SK-N-MC (cell line): Measurements from ENCODE around the gene MTHFD1.

ENCODE experiments used
- DNase-seq: peaks from one replicate; pipeline ENCODE4 v3.0.0-alpha.2; 2011; ENCODE audit warnings: low read depth, low spot score
- H3K27ac ChIP-seq: fragments of 200-600 bp; sonication (generic); 2 replicates; pipeline ENCODE4 v1.5.1; 2016; ENCODE audit warnings: mixed run types
- H3K36me3 ChIP-seq: fragments of 200-600 bp; sonication (generic); 2 replicates; pipeline ENCODE4 v1.6.1; 2017; ENCODE audit warnings: antibody characterized with exemption, low read length, mixed read lengths; ENCODE audit not compliant: insufficient read depth
- H3K4me3 ChIP-seq: fragments of 200-600 bp; sonication (generic); 2 replicates; pipeline ENCODE4 v1.5.1; 2016
- H3K9ac ChIP-seq: fragments of 200-600 bp; sonication (generic); 2 replicates; pipeline ENCODE4 v1.8.0; 2017; ENCODE audit warnings: mixed run types, mixed read lengths; ENCODE audit not compliant: insufficient read length
- H3K9me3 ChIP-seq: fragments of 200-600 bp; sonication (generic); 2 replicates; pipeline ENCODE4 v1.6.1; 2017; ENCODE audit warnings: low read depth, mild to moderate bottlenecking, antibody characterized with exemption, low read length, moderate library complexity, mixed read lengths
- EZH2 ChIP-seq: fragments of 200-600 bp; sonication (generic); IDR thresholded peaks from one replicate; pipeline ENCODE4 v1.6.1; 2017; ENCODE audit warnings: antibody characterized with exemption
- FOXP2 ChIP-seq: optimal IDR thresholded peaks from 2 replicates; pipeline ENCODE3; 2011; ENCODE audit warnings: mild to moderate bottlenecking, moderate library complexity; ENCODE audit not compliant: insufficient read depth; ENCODE audit errors: extremely low read length, control extremely low read depth
- POLR2AphosphoS5 ChIP-seq: IDR thresholded peaks from 2 replicates; pipeline ENCODE4 v1.6.1; 2012; ENCODE audit warnings: mild to moderate bottlenecking, low read depth, low read length, borderline replicate concordance

Gene MTHFD1

GRCh38 chr14:64416348-64416932, 28.3 kb downstream of the MTHFD1 start:
- peaks cover 89% of the 10 kb centered on the region for H3K36me3 ChIP-seq

GRCh38 chr14:64417055-64417770, 29.1 kb downstream of the MTHFD1 start:
- no peak overlapping the region for H3K27ac ChIP-seq
- no peak overlapping the region for H3K9ac ChIP-seq
- H3K9me3 ChIP-seq, result no peaks in the 10 kb centered on the region
- no peak for TF ChIP-seq POLR2AphosphoS5
- TF ChIP-seq EZH2, result no peak
- no peak for TF ChIP-seq FOXP2
- no peak overlapping the region for H3K4me3 ChIP-seq
- no peak for DNase-seq
- H3K36me3 ChIP-seq, result peaks cover 89% of the 10 kb centered on the region

More at GRCh38 chr14:64416348-64416932, 28.3 kb downstream of the MTHFD1 start:
- Histone ChIP-seq H3K27ac (no peak overlapping the region), H3K9me3 (no peaks in the 10 kb centered on the region), H3K9ac (no peak overlapping the region), H3K4me3 (no peak overlapping the region)
- TF ChIP-seq POLR2AphosphoS5, result no peak
- no peak for DNase-seq

DNA sequence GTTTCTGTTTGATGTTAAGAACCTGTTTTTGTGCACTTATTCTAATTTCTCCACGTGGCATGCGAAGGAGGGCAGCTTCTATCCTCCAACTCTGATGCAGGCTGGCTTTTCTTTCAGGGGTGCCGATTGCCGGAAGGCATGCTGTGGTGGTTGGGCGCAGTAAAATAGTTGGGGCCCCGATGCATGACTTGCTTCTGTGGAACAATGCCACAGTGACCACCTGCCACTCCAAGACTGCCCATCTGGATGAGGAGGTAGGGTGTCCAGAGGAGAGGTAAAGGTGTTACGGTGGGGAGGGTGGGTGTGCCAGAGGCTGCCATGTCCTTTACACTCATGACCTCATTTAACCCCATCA, 29.6 kb downstream of the MTHFD1 start:
- Histone ChIP-seq H3K36me3 (peaks cover 89% of the 10 kb centered on the region), H3K9me3 (no peaks in the 10 kb centered on the region), H3K9ac (no peak overlapping the region), H3K27ac (no peak overlapping the region), H3K4me3 (no peak overlapping the region)
- no peak for DNase-seq
- no peak for TF ChIP-seq POLR2AphosphoS5
- TF ChIP-seq FOXP2, result no peak
- no peak for TF ChIP-seq EZH2

DNA sequence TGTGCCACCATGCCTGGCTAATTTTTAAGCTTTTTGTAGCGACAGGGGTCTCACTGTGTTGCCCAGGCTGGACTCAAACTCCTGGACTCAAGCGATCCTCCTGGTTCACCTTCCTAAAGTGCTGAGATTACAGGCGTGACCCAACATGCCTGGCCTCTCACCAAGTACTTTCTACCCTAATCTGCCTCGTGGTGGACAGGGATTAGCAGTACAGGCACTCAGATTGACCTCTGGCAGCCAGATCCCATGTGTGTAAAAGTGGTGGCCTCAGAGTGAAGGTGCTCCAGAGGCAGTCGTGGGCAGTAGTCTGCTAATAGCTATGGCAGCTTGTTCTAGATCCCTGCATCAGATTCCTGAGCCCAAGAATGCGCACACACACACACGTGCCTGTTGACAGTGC, 30.9 kb downstream of the MTHFD1 start:
- no peak for DNase-seq
- Histone ChIP-seq H3K27ac (no peak overlapping the region), H3K4me3 (no peak overlapping the region), H3K9me3 (no peaks in the 10 kb centered on the region), H3K36me3 (peaks cover 87% of the 10 kb centered on the region), H3K9ac (no peak overlapping the region)
- no peak for TF ChIP-seq EZH2
- TF ChIP-seq POLR2AphosphoS5, result no peak
- TF ChIP-seq FOXP2, result no peak

DNA sequence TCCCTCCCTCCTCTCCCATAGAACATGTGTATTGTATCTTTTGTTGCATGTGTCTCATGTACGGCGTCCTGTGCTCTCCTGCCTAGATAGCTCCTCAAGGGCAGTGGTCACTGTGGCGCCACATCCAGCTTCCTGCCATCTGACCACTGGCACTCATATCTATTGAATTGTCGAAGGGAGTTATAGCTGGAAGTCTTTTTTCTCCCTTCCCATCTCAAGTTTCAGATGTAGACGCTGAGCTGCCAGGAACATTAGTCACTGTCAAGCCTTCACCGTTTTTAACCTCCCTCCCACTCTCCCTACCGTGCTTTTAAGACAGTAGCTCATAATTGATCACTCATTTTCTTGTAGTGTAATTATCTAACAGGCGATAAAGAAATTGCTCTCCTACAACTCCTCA, 33.0 kb downstream of the MTHFD1 start:
- H3K9ac ChIP-seq, result no peak overlapping the region

DNA sequence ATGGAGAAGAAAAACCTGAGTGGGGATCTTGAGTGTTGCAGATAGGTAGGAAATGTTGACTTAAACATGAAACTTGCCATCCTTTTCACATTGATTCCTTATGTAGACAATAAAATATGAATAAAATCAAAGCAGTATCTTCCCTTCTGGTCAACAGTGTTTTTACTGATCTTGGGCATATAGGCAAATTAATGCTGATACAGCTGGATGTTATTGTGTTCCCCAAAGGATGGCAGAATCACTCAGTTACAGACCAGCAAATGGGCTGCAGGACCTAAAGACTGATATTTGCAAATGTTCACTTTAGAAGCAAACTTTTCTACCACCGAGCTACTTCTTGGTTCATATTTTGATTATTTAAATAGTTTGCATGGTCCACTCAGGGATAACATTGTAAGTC, 33.9 kb downstream of the MTHFD1 start:
- H3K9me3 ChIP-seq, result no peaks in the 10 kb centered on the region
- H3K36me3 ChIP-seq, result peaks cover 89% of the 10 kb centered on the region
- TF ChIP-seq POLR2AphosphoS5, result no peak
- TF ChIP-seq FOXP2, result no peak
- TF ChIP-seq EZH2, result no peak
- H3K9ac ChIP-seq, result no peak overlapping the region
- no peak overlapping the region for H3K27ac ChIP-seq
- H3K4me3 ChIP-seq, result no peak overlapping the region
- DNase-seq, result no peak

More for the DNA sequence above, 33.0 kb downstream of the MTHFD1 start:
- Histone ChIP-seq H3K4me3 (no peak overlapping the region), H3K9me3 (no peaks in the 10 kb centered on the region), H3K36me3 (peaks cover 89% of the 10 kb centered on the region), H3K27ac (no peak overlapping the region)
- TF ChIP-seq POLR2AphosphoS5 (no peak), FOXP2 (no peak), EZH2 (no peak)
- no peak for DNase-seq

DNA sequence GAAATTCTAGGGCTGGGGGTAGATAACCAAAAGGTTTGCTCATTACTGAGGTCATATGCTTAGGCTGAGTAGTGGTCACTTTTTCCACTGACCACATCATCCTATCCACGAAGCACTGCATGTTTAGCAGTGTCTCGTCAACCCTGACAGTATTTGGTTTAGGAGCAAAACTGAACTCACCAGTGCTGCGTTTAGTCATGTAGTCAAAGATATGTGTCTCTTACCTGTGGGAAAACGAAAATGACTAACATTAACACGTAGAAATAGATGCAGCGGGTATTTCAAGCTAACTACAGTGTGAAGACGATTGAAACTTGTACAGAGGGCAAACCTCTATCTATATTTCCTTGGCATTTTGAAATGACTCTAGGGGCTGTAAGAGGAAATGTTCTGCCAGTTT, 34.6 kb downstream of the MTHFD1 start:
- Histone ChIP-seq H3K9ac (no peak overlapping the region), H3K36me3 (peaks cover 89% of the 10 kb centered on the region), H3K4me3 (no peak overlapping the region), H3K9me3 (no peaks in the 10 kb centered on the region), H3K27ac (no peak overlapping the region)
- TF ChIP-seq EZH2, result no peak
- TF ChIP-seq POLR2AphosphoS5, result no peak
- TF ChIP-seq FOXP2, result no peak
- no peak for DNase-seq

- no peaks in the 10 kb centered on the region for H3K9me3 ChIP-seq
- H3K36me3 ChIP-seq, result peaks cover 93% of the 10 kb centered on the region
- no peak overlapping the region for H3K27ac ChIP-seq
- no peak for DNase-seq
- no peak for TF ChIP-seq EZH2
- TF ChIP-seq POLR2AphosphoS5, result no peak
- no peak for TF ChIP-seq FOXP2
- H3K9ac ChIP-seq, result no peak overlapping the region
- H3K4me3 ChIP-seq, result no peak overlapping the region
Observed at GRCh38 chr14:64423987-64424386, 35.8 kb downstream of the MTHFD1 start.

DNA sequence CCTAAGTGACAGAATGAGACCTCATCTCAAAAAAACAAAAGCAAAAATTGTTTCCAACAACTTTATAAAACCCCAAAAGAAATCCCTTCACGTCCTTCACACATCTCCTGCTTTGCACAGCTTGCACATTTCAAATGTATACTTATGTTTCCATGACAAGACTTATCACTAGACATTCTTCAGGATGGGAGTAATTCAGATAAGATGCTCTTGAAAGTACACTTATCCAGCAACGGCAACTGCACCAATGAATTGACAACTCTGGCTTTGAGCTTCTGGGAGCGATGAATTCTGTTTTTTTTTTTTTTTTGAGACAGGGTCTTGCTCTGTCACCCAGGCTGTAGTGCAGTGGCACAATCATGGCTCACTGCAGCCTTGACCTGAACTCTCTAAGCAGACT, 46.4 kb downstream of the MTHFD1 start:
- Histone ChIP-seq H3K9me3 (no peaks in the 10 kb centered on the region), H3K36me3 (peaks cover 95% of the 10 kb centered on the region), H3K9ac (no peak overlapping the region), H3K27ac (no peak overlapping the region), H3K4me3 (no peak overlapping the region)
- no peak for DNase-seq
- TF ChIP-seq EZH2, result no peak
- TF ChIP-seq FOXP2, result no peak
- no peak for TF ChIP-seq POLR2AphosphoS5
